K562 (cell line): ENCODE measurements around the gene AMN1. TPM values are rescaled to one million over a fixed set of nuclear protein-coding genes. Genes with fewer than 3 reads are reported as not detected.
"Not testable (repeated sequence)": the region's sequence is repeated elsewhere in the genome, so short reads cannot be mapped to it uniquely, and the experiment has no call there.

Experiments
- ATAC-seq: fragments of 200-7000 bp; cut with Tn5 transposase; 3 replicates; pipeline ENCODE4 v1.9.1; 2020; ENCODE audit warnings: moderate library complexity
- BruUV-seq: library from RNA; stranded (reverse); fragments of 400-500 nt; replicated peaks from 2 replicates; lab custom pipeline; 2021; lab: Mats Ljungman, UMichigan
- CTCF ChIA-PET: fragments of 300-600 bp; formaldehyde crosslinking; extraction: SDS; loops from one replicate; lab custom pipeline; 2021; ENCODE audit warnings: low intra/inter-chr PET ratio; lab: Yijun Ruan, JAX
- POLR2A ChIA-PET: fragments of 300-600, 350-650 bp; sonication (Branson Sonifier 250); formaldehyde crosslinking; extraction: SDS; loops from one replicate; lab custom pipeline; 2021; ENCODE audit warnings: antibody characterized with exemption, inconsistent platforms; lab: Yijun Ruan, JAX
- DNase-seq, 4 experiments: peaks; one replicate each; pipeline versions ENCODE4 v3.0.0 to v3.0.0-alpha.2; 2011 to 2018; ENCODE audit warnings: low spot score in 3 of 4, mixed read lengths in 3 of 4; ENCODE audit errors: extremely low read depth in 1 of 4
- FAIRE-seq: peaks from 2 replicates; lab custom pipeline; 2011; peaks lifted over from hg19 to GRCh38; lab: Jason Lieb, UNC
- H2AFZ ChIP-seq: 2 replicates; pipeline ENCODE4 v1.6.0; 2011; ENCODE audit warnings: low read depth, low read length, control low read depth, inconsistent platforms
- H3K27ac ChIP-seq: fragments of 200-600 bp; 3 replicates; pipeline ENCODE4 v1.8.0; 2011; ENCODE audit warnings: low read depth, mild to moderate bottlenecking, control low read depth, inconsistent platforms, low read length, moderate library complexity, mixed read lengths; ENCODE audit errors: extremely low read depth
- H3K27me3 ChIP-seq, 2 experiments: fragments of 300-600 bp in 1 of 2; 2 replicates in 1 of 2; 3 replicates in 1 of 2; pipeline versions ENCODE4 v1.6.0 to v1.8.0; 2011; ENCODE audit warnings: inconsistent platforms in 2 of 2, low read length in 2 of 2, mild to moderate bottlenecking in 1 of 2, mixed read lengths in 1 of 2, moderate library complexity in 1 of 2; ENCODE audit not compliant: control insufficient read depth in 2 of 2, insufficient read depth in 2 of 2
- H3K36me3 ChIP-seq: fragments of 300-600 bp; 3 replicates; pipeline ENCODE4 v1.8.0; 2011; ENCODE audit warnings: mild to moderate bottlenecking, low read length, inconsistent platforms; ENCODE audit not compliant: control insufficient read depth, insufficient read depth
- H3K4me1 ChIP-seq, 2 experiments: fragments of 200-600 bp in 1 of 2; replicated peaks in 1 of 2; 2 replicates in 1 of 2; 3 replicates in 1 of 2; pipeline versions ENCODE4 v1.5.1 to v1.8.0; 2011; ENCODE audit warnings: inconsistent platforms in 2 of 2, low read length in 2 of 2, mild to moderate bottlenecking in 1 of 2, mixed read lengths in 1 of 2, moderate library complexity in 1 of 2; ENCODE audit not compliant: control insufficient read depth in 2 of 2, insufficient read depth in 2 of 2
- H3K4me2 ChIP-seq: 2 replicates; pipeline ENCODE4 v1.6.1; 2011; ENCODE audit warnings: low read length, control low read depth, inconsistent platforms, mixed read lengths; ENCODE audit not compliant: insufficient read depth
- H3K4me3 ChIP-seq: fragments of 200-600 bp; sonication (generic), shearing (Covaris generic); 2 replicates; pipeline ENCODE4 v1.5.1; 2016; ENCODE audit warnings: control low read depth, inconsistent platforms
- H3K79me2 ChIP-seq: fragments of 200-600 bp; 3 replicates; pipeline ENCODE4 v1.8.0; 2011; ENCODE audit warnings: low read length, inconsistent platforms; ENCODE audit not compliant: control insufficient read depth, insufficient read depth
- H3K9ac ChIP-seq, 2 experiments: 2 replicates each; pipeline versions ENCODE4 v1.6.0 to v1.6.1; 2011; ENCODE audit warnings: low read depth in 2 of 2, low read length in 2 of 2, control low read depth in 1 of 2, inconsistent platforms in 1 of 2, mild to moderate bottlenecking in 1 of 2, mixed read lengths in 1 of 2; ENCODE audit not compliant: insufficient read depth in 1 of 2
- H3K9me1 ChIP-seq: one replicate; pipeline ENCODE4 v1.6.0; 2011; ENCODE audit warnings: inconsistent platforms, mild to moderate bottlenecking, low read length, moderate library complexity; ENCODE audit not compliant: control insufficient read depth, insufficient read depth
- H3K9me3 ChIP-seq: replicated peaks from 2 replicates; pipeline ENCODE4 v1.5.1; 2011; ENCODE audit warnings: low read depth, low read length, inconsistent platforms; ENCODE audit not compliant: control insufficient read depth, insufficient read depth
- H4K20me1 ChIP-seq: replicated peaks from 2 replicates; pipeline ENCODE4 v1.6.1; 2011; ENCODE audit warnings: low read length, inconsistent platforms, mixed read lengths; ENCODE audit not compliant: control insufficient read depth, insufficient read depth
- CBX3 ChIP-seq, 2 experiments: IDR thresholded peaks; 1 replicate in 1 of 2; 2 replicates in 1 of 2; pipeline ENCODE4 v1.6.1; 2012; ENCODE audit warnings: inconsistent platforms in 2 of 2, low read length in 2 of 2, borderline replicate concordance in 1 of 2, control low read depth in 1 of 2
- CBX5 ChIP-seq: IDR thresholded peaks from 2 replicates; pipeline ENCODE4 v1.6.1; 2014; ENCODE audit warnings: low read depth, borderline replicate concordance
- CHAMP1 ChIP-seq: fragments of 450-650 bp; IDR thresholded peaks from 2 replicates; pipeline ENCODE4 v1.6.1; 2016; ENCODE audit warnings: mild to moderate bottlenecking
- TRIM24 ChIP-seq, 2 experiments: fragments of 450-650 bp; IDR thresholded peaks; 2 replicates each; pipeline ENCODE4 v1.6.1; 2016
- TRIM28 ChIP-seq: fragments of 450-650 bp; IDR thresholded peaks from 2 replicates; pipeline ENCODE4 v1.6.1; 2017
- ZBTB33 ChIP-seq: sonication (generic); formaldehyde crosslinking; IDR thresholded peaks from 2 replicates; pipeline ENCODE4 v1.8.1; 2023; ENCODE audit warnings: mild to moderate bottlenecking, missing genetic modification reagents
- ZNF445 ChIP-seq: fragments of 250-450 bp; sonication (Bioruptor Pico); IDR thresholded peaks from 2 replicates; pipeline ENCODE4 v1.4.0; 2020; ENCODE audit warnings: low read depth, mild to moderate bottlenecking, moderate library complexity
- WGBS: fragments of 100-300 bp; shearing (Covaris generic); methylation state at CpG from one replicate; pipeline ENCODE4 v1.1.6; 2016; ENCODE audit warnings: low coverage, mixed read lengths; ENCODE audit not compliant: insufficient coverage; ENCODE audit errors: missing lambda C conversion rate; 5-methylcytosine and 5-hydroxymethylcytosine counted together
- in situ Hi-C: fragments of 300-500 bp; cut with MboI; formaldehyde crosslinking; loops from 4 replicates; pipeline ENCODE4 v1.15.0; 2018; ENCODE audit warnings: inconsistent platforms, mixed read lengths
- intact Hi-C: fragments of 100-400 bp; cut with micrococcal nuclease; formaldehyde crosslinking; loops from 2 replicates; pipeline ENCODE4 v1.14.2; 2022
- polyA plus RNA-seq, 8 experiments: library from polyadenylated mRNA; depleted of rRNA in 4 of 8; stranded (reverse) in 5 of 8; unstranded in 3 of 8; fragments of >200 nt; fragmentation: Nextera tagmentation in 2 of 8; fragmentation: Illumina TruSeq in 1 of 8; extraction: Ambion mirVana in 2 of 8; extraction: Trizol in 1 of 8; gene quantifications; 2 replicates each; pipeline versions ENCODE4 v1.2.1 to v1.2.3, GENCODE V29; 2011 to 2014; ENCODE audit warnings: inconsistent platforms in 1 of 8, missing spikeins in 1 of 8
- total RNA-seq, 7 experiments: library from RNA; depleted of rRNA in 6 of 7; stranded (reverse); fragments of >200 nt in 6 of 7; fragmentation: Illumina TruSeq in 2 of 7; extraction: Trizol in 2 of 7; gene quantifications; 2 replicates each; pipeline versions ENCODE4 v1.2.1 to v1.2.3, GENCODE V29; 2011 to 2021; ENCODE audit warnings: low replicate concordance in 1 of 7
- TF ChIP-seq, protein P1 (sequence below): fragments of 450-650 bp; IDR thresholded peaks from 2 replicates; pipeline ENCODE4 v1.6.1; 2018; ENCODE audit warnings: mild to moderate bottlenecking, low read depth; ENCODE audit not compliant: partially characterized antibody

Gene AMN1
- total and polyA plus RNA-seq, 9 of the 15 experiments (the other 6 are each of a cell fraction or from before 2014, with no cell fraction given): 5.2 to 27.6 (median 13.0) TPM

- H3K27ac ChIP-seq, H3K4me1 ChIP-seq, ATAC-seq, H3K9me3 ChIP-seq, DNase-seq, H3K36me3 ChIP-seq, H4K20me1 ChIP-seq, H3K79me2 ChIP-seq, H3K4me3 ChIP-seq, CTCF ChIA-PET, intact Hi-C loops, H2AFZ ChIP-seq, H3K4me2 ChIP-seq, H3K9me1 ChIP-seq, BruUV-seq, H3K9ac ChIP-seq, in situ Hi-C loops, H3K27me3 ChIP-seq: not testable (repeated sequence)
- WGBS: 63% methylated on average over 7 of the region's 7 CpGs
- TF ChIP-seq TRIM24 (IDR thresholded peaks at IDR 0.05) (peak; percentile 35 to 60; a peak in 2 of 4 replicates), TRIM28 (0 out of 2 replicates have a peak, but pooled peaks have one; percentile 66), ZNF445 (CRISPR knock-in tag) (peak; percentile 91), CBX3 (IDR thresholded peaks at IDR 0.05; ENCODE audit: borderline replicate concordance in 1 of 2, low read length in 2 of 2) (0 out of 3 replicates have a peak, but pooled peaks of 1 of the 2 experiments have one; percentile 27), ZBTB33 (CRISPR knock-in tag) (peak; percentile 63; the same call in 1 of the 2 replicates), CHAMP1 (0 out of 2 replicates have a peak, but pooled peaks have one; percentile 45), CBX5 (0 out of 2 replicates have a peak, but pooled peaks have one; percentile 26)
- TF ChIP-seq, protein P1, sequence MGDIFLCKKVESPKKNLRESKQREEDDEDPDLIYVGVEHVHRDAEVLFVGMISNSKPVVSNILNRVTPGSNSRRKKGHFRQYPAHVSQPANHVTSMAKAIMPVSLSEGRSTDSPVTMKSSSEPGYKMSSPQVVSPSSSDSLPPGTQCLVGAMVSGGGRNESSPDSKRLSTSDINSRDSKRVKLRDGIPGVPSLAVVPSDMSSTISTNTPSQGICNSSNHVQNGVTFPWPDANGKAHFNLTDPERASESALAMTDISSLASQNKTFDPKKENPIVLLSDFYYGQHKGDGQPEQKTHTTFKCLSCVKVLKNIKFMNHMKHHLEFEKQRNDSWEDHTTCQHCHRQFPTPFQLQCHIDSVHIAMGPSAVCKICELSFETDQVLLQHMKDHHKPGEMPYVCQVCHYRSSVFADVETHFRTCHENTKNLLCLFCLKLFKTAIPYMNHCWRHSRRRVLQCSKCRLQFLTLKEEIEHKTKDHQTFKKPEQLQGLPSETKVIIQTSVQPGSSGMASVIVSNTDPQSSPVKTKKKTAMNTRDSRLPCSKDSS: peak; percentile 71
- TF ChIP-seq, all 486 proteins: peak for 8; not testable (repeated sequence) for 478
- FAIRE-seq, POLR2A ChIA-PET: not testable (repeated sequence)
Measured at GRCh38 chr12:31708118-31708517, 20.7 kb downstream of the AMN1 start.
